ENCODE results near the gene BRIP1. TPM values are rescaled to one million over a fixed set of nuclear protein-coding genes. Genes with fewer than 3 reads are reported as not detected.

BRIP1 gene
- total RNA-seq, 2 donors from 2014 or later: 1.3 to 3.9 TPM

DNA sequence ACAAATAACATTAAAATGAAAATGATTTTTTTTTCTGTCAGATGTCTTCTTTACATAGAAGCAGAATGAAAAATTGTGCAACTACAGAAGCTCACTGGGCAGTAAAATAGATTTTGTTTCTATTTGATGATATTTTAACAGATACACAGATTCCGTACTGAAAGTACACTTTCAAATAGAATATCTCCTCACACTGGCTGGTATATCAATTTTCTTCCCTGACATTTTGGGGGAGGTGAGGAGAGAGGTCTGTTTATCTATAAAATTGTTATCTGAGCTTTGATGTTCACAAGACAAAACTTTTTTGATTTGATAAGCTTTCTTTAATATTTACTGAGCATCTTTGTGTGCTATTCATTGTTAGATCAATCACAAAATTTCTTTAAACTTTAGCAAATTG is 148.0 kb downstream of the BRIP1 start:
- intact Hi-C loops (cut with DNase I): no loop called here
- WGBS: 95% methylated on average over 1 of the region's 1 CpG
- TF ChIP-seq POLR2A (IDR thresholded peaks at IDR 0.05) (no peak), POLR2AphosphoS5 (IDR thresholded peaks at IDR 0.05) (no peak)
- TF ChIP-seq, protein P1, sequence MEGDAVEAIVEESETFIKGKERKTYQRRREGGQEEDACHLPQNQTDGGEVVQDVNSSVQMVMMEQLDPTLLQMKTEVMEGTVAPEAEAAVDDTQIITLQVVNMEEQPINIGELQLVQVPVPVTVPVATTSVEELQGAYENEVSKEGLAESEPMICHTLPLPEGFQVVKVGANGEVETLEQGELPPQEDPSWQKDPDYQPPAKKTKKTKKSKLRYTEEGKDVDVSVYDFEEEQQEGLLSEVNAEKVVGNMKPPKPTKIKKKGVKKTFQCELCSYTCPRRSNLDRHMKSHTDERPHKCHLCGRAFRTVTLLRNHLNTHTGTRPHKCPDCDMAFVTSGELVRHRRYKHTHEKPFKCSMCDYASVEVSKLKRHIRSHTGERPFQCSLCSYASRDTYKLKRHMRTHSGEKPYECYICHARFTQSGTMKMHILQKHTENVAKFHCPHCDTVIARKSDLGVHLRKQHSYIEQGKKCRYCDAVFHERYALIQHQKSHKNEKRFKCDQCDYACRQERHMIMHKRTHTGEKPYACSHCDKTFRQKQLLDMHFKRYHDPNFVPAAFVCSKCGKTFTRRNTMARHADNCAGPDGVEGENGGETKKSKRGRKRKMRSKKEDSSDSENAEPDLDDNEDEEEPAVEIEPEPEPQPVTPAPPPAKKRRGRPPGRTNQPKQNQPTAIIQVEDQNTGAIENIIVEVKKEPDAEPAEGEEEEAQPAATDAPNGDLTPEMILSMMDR (IDR thresholded peaks at IDR 0.05): no peak
- Histone ChIP-seq H3K4me3 (no peak overlapping the region), H3K27me3 (replicated peaks; ENCODE audit: insufficient read depth) (no peaks in the 10 kb centered on the region), H3K36me3 (no peaks in the 10 kb centered on the region), H3K4me1 (replicated peaks) (no peaks in the 10 kb centered on the region), H3K9me3 (no peaks in the 10 kb centered on the region), H3K27ac (no peak overlapping the region)
- DNase-seq (ENCODE audit: low spot score): no peak

DNA sequence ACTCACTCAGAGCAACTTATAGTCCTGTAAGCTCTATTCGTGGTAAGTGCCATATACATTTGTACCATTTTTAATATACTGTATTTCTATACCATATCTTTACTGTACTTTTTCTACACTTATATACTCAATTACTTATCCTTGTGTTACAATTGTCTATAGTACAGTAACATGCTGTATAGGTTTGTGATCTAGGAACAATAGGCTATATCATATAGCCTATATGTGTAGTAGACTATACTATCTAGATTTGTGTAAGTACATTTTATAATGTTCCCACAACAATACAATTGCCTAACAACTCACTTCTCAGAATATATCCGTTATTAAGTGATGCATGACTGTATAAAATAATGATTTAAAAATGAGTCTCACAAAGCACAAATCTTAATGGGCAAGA is 149.0 kb downstream of the BRIP1 start:
- H3K4me1 ChIP-seq (replicated peaks): no peaks in the 10 kb centered on the region
- H3K36me3 ChIP-seq: no peaks in the 10 kb centered on the region
- no peaks in the 10 kb centered on the region for H3K27me3 ChIP-seq (replicated peaks; ENCODE audit: insufficient read depth)
- H3K9me3 ChIP-seq: no peaks in the 10 kb centered on the region
- TF ChIP-seq, protein P1 (IDR thresholded peaks at IDR 0.05): no peak
- TF ChIP-seq POLR2A (IDR thresholded peaks at IDR 0.05) (no peak), POLR2AphosphoS5 (IDR thresholded peaks at IDR 0.05) (no peak)
- DNase-seq (ENCODE audit: low spot score): no peak
- WGBS: 94% methylated on average over 2 of the region's 2 CpGs
- H3K4me3 ChIP-seq: no peak overlapping the region
- intact Hi-C loops (cut with DNase I): no loop called here
- no peak overlapping the region for H3K27ac ChIP-seq

DNA sequence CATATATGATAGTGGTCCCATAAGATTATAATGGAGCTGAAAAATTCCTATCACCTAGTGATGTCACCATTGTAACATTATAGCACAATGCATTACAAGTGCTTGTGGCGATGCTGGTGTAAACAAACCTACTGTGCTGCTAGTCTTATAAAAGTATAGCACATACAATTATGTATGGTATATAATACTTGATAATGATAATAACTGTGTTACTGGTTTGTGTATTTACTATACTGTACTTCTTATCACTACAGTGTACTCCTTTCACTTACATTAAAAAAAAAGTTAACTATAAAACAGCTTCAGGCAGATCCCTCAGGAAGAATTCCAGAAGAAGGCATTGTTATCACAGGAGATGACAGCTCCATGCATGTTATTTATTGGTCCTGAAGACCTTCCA is 150.3 kb downstream of the BRIP1 start:
- 96% methylated on average over 1 of the region's 1 CpG for WGBS

DNA sequence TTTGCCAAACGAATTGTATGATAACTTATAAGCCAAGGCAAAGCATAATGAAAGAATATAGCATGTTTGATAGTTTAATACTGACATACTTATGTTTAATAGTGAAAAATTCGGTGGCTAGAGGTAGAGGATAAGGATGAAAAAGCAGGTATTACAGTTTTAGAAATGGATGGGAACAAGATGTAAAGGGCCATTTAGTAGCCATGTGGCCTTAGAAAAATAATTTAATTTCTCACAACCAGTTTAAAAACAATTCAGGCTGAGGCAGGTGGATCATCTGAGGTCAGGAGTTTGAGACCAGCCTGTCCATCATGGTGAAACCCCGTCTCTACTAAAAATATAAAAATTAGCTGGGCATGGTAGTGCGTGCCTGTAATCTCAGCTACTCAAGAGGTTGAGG is 152.8 kb downstream of the BRIP1 start:
- Histone ChIP-seq H3K4me1 (replicated peaks) (no peaks in the 10 kb centered on the region), H3K4me3 (no peak overlapping the region)

More for the DNA sequence above, 150.3 kb downstream of the BRIP1 start:
- DNase-seq (ENCODE audit: low spot score): no peak
- no peak for TF ChIP-seq POLR2A (IDR thresholded peaks at IDR 0.05)
- TF ChIP-seq, protein P1 (IDR thresholded peaks at IDR 0.05): no peak
- TF ChIP-seq POLR2AphosphoS5 (IDR thresholded peaks at IDR 0.05): no peak
- Histone ChIP-seq H3K27ac (no peak overlapping the region), H3K36me3 (no peaks in the 10 kb centered on the region), H3K4me1 (replicated peaks) (no peaks in the 10 kb centered on the region), H3K9me3 (no peaks in the 10 kb centered on the region), H3K27me3 (replicated peaks; ENCODE audit: insufficient read depth) (no peaks in the 10 kb centered on the region), H3K4me3 (no peak overlapping the region)
- intact Hi-C loops (cut with DNase I): no loop called here

DNA sequence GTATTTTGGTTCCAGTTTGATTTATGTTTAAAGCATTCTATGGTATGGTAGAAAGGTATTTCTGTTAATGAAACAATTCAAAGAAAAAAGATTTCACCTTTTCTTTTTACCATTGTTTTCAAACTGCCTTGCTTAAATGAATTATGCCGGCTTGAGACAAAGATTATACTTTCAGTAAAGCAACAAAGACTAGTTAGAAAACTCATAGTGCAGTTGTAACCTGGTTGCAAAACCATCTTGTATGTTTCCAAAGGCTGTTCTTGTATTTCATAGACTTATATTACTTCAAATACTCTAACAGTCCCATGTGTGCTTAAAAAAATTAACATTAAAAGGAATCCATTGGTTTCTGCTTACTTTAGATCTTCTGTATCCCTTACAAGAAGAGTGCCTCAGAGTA is 153.8 kb downstream of the BRIP1 start:
- intact Hi-C loops (cut with DNase I): no loop called here
- Histone ChIP-seq H3K4me1 (replicated peaks) (no peaks in the 10 kb centered on the region), H3K4me3 (no peak overlapping the region), H3K27ac (no peak overlapping the region), H3K9me3 (no peaks in the 10 kb centered on the region), H3K27me3 (replicated peaks; ENCODE audit: insufficient read depth) (no peaks in the 10 kb centered on the region), H3K36me3 (no peaks in the 10 kb centered on the region)
- no peak for TF ChIP-seq POLR2AphosphoS5 (IDR thresholded peaks at IDR 0.05)
- TF ChIP-seq POLR2A (IDR thresholded peaks at IDR 0.05): no peak
- TF ChIP-seq, protein P1 (IDR thresholded peaks at IDR 0.05): no peak
- no peak for DNase-seq (ENCODE audit: low spot score)
- WGBS: 100% methylated on average over 1 of the region's 1 CpG

More for the DNA sequence above, 152.8 kb downstream of the BRIP1 start:
- Histone ChIP-seq H3K27me3 (replicated peaks; ENCODE audit: insufficient read depth) (no peaks in the 10 kb centered on the region), H3K36me3 (no peaks in the 10 kb centered on the region), H3K9me3 (no peaks in the 10 kb centered on the region), H3K27ac (no peak overlapping the region)
- no peak for DNase-seq (ENCODE audit: low spot score)
- intact Hi-C loops (cut with DNase I): no loop called here
- 97% methylated on average over 4 of the region's 4 CpGs for WGBS
- TF ChIP-seq, protein P1 (IDR thresholded peaks at IDR 0.05): no peak
- no peak for TF ChIP-seq POLR2A (IDR thresholded peaks at IDR 0.05)
- no peak for TF ChIP-seq POLR2AphosphoS5 (IDR thresholded peaks at IDR 0.05)

Measured in prostate gland (tissue), 2 donors.